Endometrial microvascular endothelial cells (primary cell): ENCODE measurements around the gene TP53. TPM values are rescaled to one million over a fixed set of nuclear protein-coding genes. Genes with fewer than 3 reads are reported as not detected.
"Not testable (repeated sequence)": the region's sequence is repeated elsewhere in the genome, so short reads cannot be mapped to it uniquely, and the experiment has no call there.

ENCODE experiments used
- in situ Hi-C: cut with HindIII; loops from 2 replicates; pipeline ENCODE4 v1.10.0; 2017; ENCODE audit warnings: low sequenced_read_pairs, low pct_unique_long_range_greater_than_20kb; ENCODE audit errors: inconsistent ontology term
- total RNA-seq: library from RNA; depleted of rRNA; stranded (reverse); fragments of >200 nt; gene quantifications from one replicate; pipeline ENCODE4 v1.2.3, GENCODE V29; 2015; ENCODE audit errors: inconsistent ontology term

Gene TP53
- total RNA-seq, 1 donor from 2014 or later = 57.6 TPM

- in situ Hi-C loops = no loop called here
Measured at GRCh38 chr17:7646457-7646856, 40.8 kb downstream of the TP53 start.

- in situ Hi-C loops = no loop called here
Measured at GRCh38 chr17:7644775-7645174, 42.5 kb downstream of the TP53 start.

GRCh38 chr17:7641635-7642034, 45.7 kb downstream of the TP53 start:
- in situ Hi-C loops = not testable (repeated sequence)

GRCh38 chr17:7640783-7641182, 46.5 kb downstream of the TP53 start:
- in situ Hi-C loops = no loop called here

- in situ Hi-C loops = no loop called here
Measured at GRCh38 chr17:7636163-7636562, 51.1 kb downstream of the TP53 start.

- in situ Hi-C loops = no loop called here
Measured at GRCh38 chr17:7634384-7634783, 52.9 kb downstream of the TP53 start.

GRCh38 chr17:7633093-7633492, 54.2 kb downstream of the TP53 start:
- in situ Hi-C loops = no loop called here

- in situ Hi-C loops = no loop called here
Measured at GRCh38 chr17:7632492-7632894, 54.8 kb downstream of the TP53 start.

- in situ Hi-C loops = no loop called here
Measured at GRCh38 chr17:7631398-7632380, 55.6 kb downstream of the TP53 start.

GRCh38 chr17:7629939-7630571, 57.2 kb downstream of the TP53 start, which contains the start of gene SHBG:
SHBG (plus strand) TSS chr17:7630135; CDS start chr17:7630173, 38 bp downstream.
- in situ Hi-C loops = no loop called here

- in situ Hi-C loops = no loop called here
Measured at GRCh38 chr17:7627250-7628121, 59.8 kb downstream of the TP53 start, which contains the start of gene SAT2. SAT2 (minus strand) TSS chr17:7627821; CDS start chr17:7627635, 186 bp downstream.

- in situ Hi-C loops = no loop called here
Measured at GRCh38 chr17:7626956-7627249, 60.4 kb downstream of the TP53 start.

GRCh38 chr17:7626307-7626706, 61.0 kb downstream of the TP53 start:
- in situ Hi-C loops = no loop called here

GRCh38 chr17:7625749-7626148, 61.5 kb downstream of the TP53 start:
- in situ Hi-C loops = not testable (repeated sequence)

- in situ Hi-C loops = no loop called here
Measured at GRCh38 chr17:7623661-7624060, 63.6 kb downstream of the TP53 start.

GRCh38 chr17:7620835-7621234, 66.5 kb downstream of the TP53 start:
- in situ Hi-C loops = no loop called here

GRCh38 chr17:7618608-7619007, 68.7 kb downstream of the TP53 start:
- in situ Hi-C loops = no loop called here
